Measurements from ENCODE around the gene SCNN1G. TPM values are rescaled to one million over a fixed set of nuclear protein-coding genes. Genes with fewer than 3 reads are reported as not detected.

SCNN1G gene
- total and polyA plus RNA-seq, 2 donors from 2014 or later = 11.5 to 72.6 TPM

DNA sequence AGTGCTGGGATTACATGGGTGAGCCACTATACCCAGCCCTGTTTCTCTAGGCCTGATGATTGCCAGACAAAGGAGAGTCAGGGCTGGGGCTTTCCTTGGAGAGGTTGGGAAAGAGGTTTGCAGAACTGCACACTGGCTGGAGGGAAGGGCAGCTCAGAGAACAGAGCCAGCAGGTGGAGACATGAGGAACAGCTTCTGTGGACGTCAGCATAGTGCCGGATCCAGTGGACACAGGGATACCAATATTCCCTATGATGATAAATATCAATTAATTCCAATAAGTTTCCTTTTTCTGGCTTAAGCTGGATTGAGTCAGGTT lies 76.3 kb downstream of the SCNN1G start:
- Histone ChIP-seq H3K36me3 (ENCODE audit: control insufficient read depth in 2 of 3, insufficient read depth in 3 of 3, low read length in 3 of 3) (no peaks in the 10 kb centered on the region), H3K9ac (ENCODE audit: low read length in 3 of 3) (no peak overlapping the region), H3K27ac (ENCODE audit: low read depth in 2 of 2, low read length in 2 of 2) (no peak overlapping the region), H3K27me3 (ENCODE audit: control insufficient read depth, insufficient read depth, low read length) (no peaks in the 10 kb centered on the region), H3K4me3 (ENCODE audit: low read length in 3 of 3) (no peak overlapping the region), H3K4me1 (ENCODE audit: control insufficient read depth in 2 of 3, insufficient read depth in 2 of 3, low read depth in 1 of 3, low read length in 3 of 3) (no peaks in the 10 kb centered on the region), H3K9me3 (ENCODE audit: control insufficient read depth in 2 of 3, insufficient read depth in 1 of 3, low read length in 3 of 3) (no peaks in the 10 kb centered on the region)
- no peak for TF ChIP-seq CTCF (IDR thresholded peaks at IDR 0.05; ENCODE audit: borderline replicate concordance, extremely low read depth, insufficient read depth)
- DNase-seq = no peak
- FAIRE-seq = no peak
- intact Hi-C loops (cut with DNase I) = no loop called here

Other genes with a start within 250 kb of the SCNN1G start
- 19.7 TPM for gene USP31, start 33.3 kb upstream of the SCNN1G start, total RNA-seq
- 3.5 TPM for gene USP31, start 33.3 kb upstream of the SCNN1G start, polyA plus RNA-seq (ENCODE audit: insufficient read depth, low read depth, low replicate concordance)
- 7.8 TPM for gene SCNN1B, start 119.6 kb downstream of the SCNN1G start, total RNA-seq
- 62.9 TPM for gene SCNN1B, start 119.6 kb downstream of the SCNN1G start, polyA plus RNA-seq (ENCODE audit: insufficient read depth, low read depth, low replicate concordance)

Measured in kidney (tissue), 14 donors.